ENCODE data around the gene TSLP. TPM values are rescaled to one million over a fixed set of nuclear protein-coding genes. Genes with fewer than 3 reads are reported as not detected.

TSLP gene
- total RNA-seq, 2 donors from 2014 or later: 0.51 to 0.53 TPM

GRCh38 chr5:111083323-111083722 lies 11.8 kb downstream of the TSLP start:
- peaks cover 22% of the 10 kb centered on the region for H3K27me3 Mint-ChIP-seq (ENCODE audit: insufficient read depth)
- no peaks in the 10 kb centered on the region for H3K36me3 Mint-ChIP-seq (ENCODE audit: low read depth)
- WGBS, 2 experiments (ENCODE audit: insufficient coverage in 1 of 2, insufficient read length in 1 of 2): 95% methylated on average over 7 of the region's 7 CpGs
- TF ChIP-seq CTCF (conservative IDR thresholded peaks at IDR 0.05): no peak
- H3K27ac Mint-ChIP-seq: no peak overlapping the region
- Histone ChIP-seq H3K4me3 (ENCODE audit: low read length) (no peak overlapping the region), H3K4me1 (ENCODE audit: control insufficient read depth, insufficient read depth, low read length) (no peaks in the 10 kb centered on the region), H3K27me3 (ENCODE audit: control insufficient read depth, insufficient read depth, low read length, poor library complexity, severe bottlenecking) (peaks cover 30% of the 10 kb centered on the region), H3K36me3 (ENCODE audit: control insufficient read depth, insufficient read depth, low read length) (no peaks in the 10 kb centered on the region), H3K27ac (ENCODE audit: low read depth, low read length) (no peak overlapping the region), H3K9ac (ENCODE audit: extremely low read depth, low read length, poor library complexity, severe bottlenecking) (no peak overlapping the region), H3K9me3 (ENCODE audit: control insufficient read depth, low read length) (no peaks in the 10 kb centered on the region)
- H3K9me3 Mint-ChIP-seq: no peaks in the 10 kb centered on the region
- no peak for DNase-seq
- no peaks in the 10 kb centered on the region for H3K4me1 Mint-ChIP-seq
- H3K4me3 Mint-ChIP-seq: no peak overlapping the region

DNA sequence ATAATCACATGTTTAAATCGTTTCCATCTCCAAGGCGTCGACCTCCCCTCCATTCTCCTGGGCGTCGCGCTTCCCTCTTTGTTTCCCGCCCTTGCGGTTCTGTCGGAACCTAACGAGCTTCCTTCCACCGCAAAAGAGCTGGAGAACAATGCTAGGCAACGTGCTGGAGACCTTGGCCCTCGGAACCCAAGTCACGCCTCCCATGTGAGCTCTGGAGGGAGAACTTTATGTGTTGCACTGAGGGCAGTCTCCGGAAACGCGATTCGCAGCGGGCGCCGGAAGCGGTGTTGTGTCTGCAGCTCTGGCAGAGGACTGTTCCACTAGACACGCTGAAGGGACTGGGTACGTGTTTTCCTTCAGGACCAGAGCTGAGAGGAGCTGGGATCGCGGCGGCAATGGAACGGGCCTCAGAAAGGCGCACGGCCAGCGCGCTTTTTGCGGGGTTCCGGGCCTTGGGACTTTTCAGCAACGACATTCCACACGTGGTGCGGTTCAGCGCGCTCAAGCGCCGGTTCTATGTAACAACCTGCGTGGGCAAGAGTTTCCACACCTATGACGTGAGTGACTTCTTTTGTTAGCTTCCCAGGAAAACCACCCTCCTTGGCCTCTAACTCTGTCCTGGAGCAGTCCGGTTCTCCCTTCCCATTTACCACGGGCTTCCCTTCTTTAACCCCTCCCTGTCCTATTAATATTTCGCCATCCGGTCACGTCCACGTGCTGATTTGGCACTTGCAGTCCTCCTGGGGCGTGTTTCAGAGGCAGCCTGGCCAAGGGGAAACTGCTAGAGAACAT lies 20.7 kb downstream of the TSLP start, which contains the start of gene WDR36:
WDR36 (plus strand) TSS at position 287 of the 792 bp plus-strand sequence; CDS start at position 396, 109 bp downstream.
- peaks cover 19% of the 10 kb centered on the region for H3K27me3 Mint-ChIP-seq (ENCODE audit: insufficient read depth)
- H3K9me3 Mint-ChIP-seq: peaks cover 18% of the 10 kb centered on the region
- H3K27me3 ChIP-seq (ENCODE audit: control insufficient read depth, insufficient read depth, low read length, poor library complexity, severe bottlenecking): no peaks in the 10 kb centered on the region
- peak within 1 kb of the TSS; percentile 77 for H3K9ac ChIP-seq (ENCODE audit: extremely low read depth, low read length, poor library complexity, severe bottlenecking)
- TF ChIP-seq CTCF (conservative IDR thresholded peaks at IDR 0.05): no peak
- H3K9me3 ChIP-seq (ENCODE audit: control insufficient read depth, low read length): peaks cover 11% of the 10 kb centered on the region
- H3K36me3 Mint-ChIP-seq (ENCODE audit: low read depth): peaks cover 14% of the 10 kb centered on the region
- peaks cover 14% of the 10 kb centered on the region for H3K36me3 ChIP-seq (ENCODE audit: control insufficient read depth, insufficient read depth, low read length)
- DNase-seq: peak; percentile 98
- peak within 1 kb of the TSS; percentile 93 for H3K4me3 ChIP-seq (ENCODE audit: low read length)
- 2 to 3% methylated on average over 11 to 50 of the region's 50 CpGs for WGBS, 2 experiments (ENCODE audit: insufficient coverage in 1 of 2, insufficient read length in 1 of 2)
- H3K4me3 Mint-ChIP-seq: peak within 1 kb of the TSS; percentile 97
- H3K27ac ChIP-seq (ENCODE audit: low read depth, low read length): peak within 1 kb of the TSS; percentile 52
- H3K27ac Mint-ChIP-seq: peak within 1 kb of the TSS; percentile 89
- H3K4me1 Mint-ChIP-seq: peaks cover 11% of the 10 kb centered on the region
- no peaks in the 10 kb centered on the region for H3K4me1 ChIP-seq (ENCODE audit: control insufficient read depth, insufficient read depth, low read length)

DNA sequence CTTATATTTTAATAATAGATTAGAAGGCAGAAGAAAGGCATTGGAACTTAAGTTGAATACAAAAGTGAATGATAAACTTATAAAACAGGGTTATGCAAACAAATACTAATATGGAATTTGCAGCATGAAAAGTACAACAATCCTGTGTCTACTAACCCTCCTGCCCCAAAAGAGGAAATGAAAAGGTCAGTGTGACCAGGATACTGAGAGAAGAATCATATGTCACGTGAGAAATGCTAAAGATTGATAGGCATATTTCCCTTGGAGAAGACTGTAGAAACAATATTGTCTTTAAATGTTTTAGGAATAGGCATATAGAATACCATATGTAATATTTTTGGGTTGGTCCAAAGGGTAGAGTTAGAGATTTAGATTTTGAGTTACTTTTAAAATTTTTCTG lies 24.5 kb downstream of the TSLP start:
- no peak for TF ChIP-seq CTCF (conservative IDR thresholded peaks at IDR 0.05)
- Histone ChIP-seq H3K36me3 (ENCODE audit: control insufficient read depth, insufficient read depth, low read length) (peaks cover 41% of the 10 kb centered on the region), H3K4me3 (ENCODE audit: low read length) (no peak overlapping the region), H3K4me1 (ENCODE audit: control insufficient read depth, insufficient read depth, low read length) (no peaks in the 10 kb centered on the region), H3K9me3 (ENCODE audit: control insufficient read depth, low read length) (peaks cover 9% of the 10 kb centered on the region), H3K27ac (ENCODE audit: low read depth, low read length) (no peak overlapping the region), H3K9ac (ENCODE audit: extremely low read depth, low read length, poor library complexity, severe bottlenecking) (no peak overlapping the region), H3K27me3 (ENCODE audit: control insufficient read depth, insufficient read depth, low read length, poor library complexity, severe bottlenecking) (no peaks in the 10 kb centered on the region)
- Mint-ChIP-seq H3K4me3 (no peak overlapping the region), H3K27ac (no peak overlapping the region), H3K36me3 (ENCODE audit: low read depth) (peaks cover 23% of the 10 kb centered on the region), H3K4me1 (peaks cover 11% of the 10 kb centered on the region), H3K9me3 (peaks cover 11% of the 10 kb centered on the region), H3K27me3 (ENCODE audit: insufficient read depth) (peaks cover 11% of the 10 kb centered on the region)
- DNase-seq: no peak
- 92 to 96% methylated on average over 1 of the region's 1 CpG for WGBS, 2 experiments (ENCODE audit: insufficient coverage in 1 of 2, insufficient read length in 1 of 2)
